NCI-H2196 treated with DMSO at 0.1 percent for 48 hours (cell line): ENCODE data around the gene SAMD5.
"Not testable (repeated sequence)": the region's sequence is repeated elsewhere in the genome, so short reads cannot be mapped to it uniquely, and the experiment has no call there.

Source experiments
- DNase-seq: peaks from one replicate; lab custom pipeline; 2025; ENCODE audit not compliant: unreplicated experiment; lab: John Stamatoyannopoulos, UW

SAMD5 gene

GRCh38 chr6:147527197-147527596, 18.7 kb downstream of the SAMD5 start:
- DNase-seq, result no peak

DNA sequence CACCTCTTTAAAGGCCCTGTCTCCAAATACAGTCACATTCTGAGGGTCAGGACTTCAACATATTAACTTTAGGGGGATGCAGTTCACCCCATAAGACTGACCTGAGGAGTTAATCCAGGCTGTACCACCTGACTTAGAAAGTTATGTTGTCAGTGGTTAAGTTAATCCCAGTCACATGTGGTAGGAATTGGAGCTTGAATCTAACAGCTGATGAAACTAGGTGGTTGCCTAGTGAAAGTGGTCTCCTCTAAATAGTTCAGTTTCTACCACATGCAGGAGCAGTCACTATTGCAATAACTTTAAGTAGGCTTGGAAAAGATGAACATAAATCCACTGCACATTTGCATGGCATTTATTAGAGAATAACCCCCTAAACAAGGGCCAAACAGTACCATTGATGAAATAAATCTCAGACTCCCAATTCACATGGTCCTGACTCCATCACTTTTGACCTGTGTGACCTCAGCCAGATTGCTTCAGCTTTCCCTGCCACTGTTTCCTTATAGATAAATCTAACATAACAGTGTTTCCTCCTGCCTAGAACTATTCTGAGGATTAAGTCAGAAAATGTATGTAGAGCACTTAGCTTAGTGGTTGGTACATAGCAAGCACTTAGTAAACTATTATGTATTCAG, 20.1 kb downstream of the SAMD5 start:
- no peak for DNase-seq

DNA sequence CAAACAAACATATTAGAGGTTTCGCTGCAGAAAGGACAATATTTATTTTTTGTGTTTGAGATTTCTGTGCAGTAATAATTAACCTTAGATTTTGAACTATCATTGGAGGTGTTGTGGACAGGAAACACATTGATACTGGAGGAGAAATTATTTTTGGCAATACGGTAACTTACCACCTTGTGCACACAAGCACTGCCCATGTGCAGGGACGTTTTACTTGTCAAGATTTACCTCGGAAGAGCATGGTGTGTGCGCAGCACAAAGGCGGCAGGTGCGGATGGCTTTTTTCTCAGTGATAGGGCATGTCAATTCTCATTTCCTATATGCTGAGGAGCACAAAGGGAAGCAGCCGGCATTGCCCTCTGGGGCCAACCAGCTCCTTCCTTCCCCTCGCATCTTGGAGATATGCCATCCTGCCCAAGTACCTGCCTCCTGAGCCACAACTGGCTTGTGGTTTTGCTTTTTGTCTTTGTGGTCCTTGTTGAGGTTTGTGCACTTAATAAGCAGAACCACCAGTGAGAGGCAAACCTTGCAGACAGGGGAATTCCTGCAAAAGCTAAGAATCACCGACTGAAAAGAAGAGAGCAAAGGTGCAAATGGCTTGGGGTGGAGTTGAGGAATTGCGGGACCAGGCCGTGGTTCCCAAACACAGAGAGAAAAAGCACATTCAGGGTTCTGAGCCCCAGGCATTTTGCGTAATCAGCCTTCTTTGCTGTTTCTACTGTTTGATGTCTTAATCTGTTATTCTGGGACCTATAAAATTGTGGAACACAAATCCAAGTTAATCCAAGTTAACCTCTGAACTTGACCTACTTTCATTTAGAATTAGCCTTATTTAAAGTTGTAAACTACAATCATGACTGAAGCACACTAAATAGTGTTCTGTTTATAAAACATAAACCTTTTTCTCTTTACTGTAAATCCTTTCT, 21.9 kb downstream of the SAMD5 start:
- DNase-seq, result no peak

DNA sequence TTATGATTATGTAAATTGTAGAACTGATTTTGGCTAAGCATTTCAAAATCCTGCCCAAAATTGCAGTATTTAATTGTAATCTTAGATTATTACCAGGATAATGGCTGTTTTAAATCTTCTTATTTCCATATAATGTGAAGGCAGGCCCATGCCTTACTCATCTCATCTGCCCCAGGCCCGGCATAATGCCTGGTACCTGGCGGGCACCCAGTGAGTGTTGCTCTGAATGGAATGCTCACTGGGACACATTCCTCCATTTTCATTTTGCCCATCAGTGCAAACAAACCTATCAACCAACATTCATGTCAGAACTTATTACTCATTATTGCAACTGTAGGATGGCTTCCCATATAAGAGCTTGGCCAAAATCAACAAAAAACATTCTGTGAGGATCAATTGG, 22.8 kb downstream of the SAMD5 start:
- DNase-seq, result no peak

DNA sequence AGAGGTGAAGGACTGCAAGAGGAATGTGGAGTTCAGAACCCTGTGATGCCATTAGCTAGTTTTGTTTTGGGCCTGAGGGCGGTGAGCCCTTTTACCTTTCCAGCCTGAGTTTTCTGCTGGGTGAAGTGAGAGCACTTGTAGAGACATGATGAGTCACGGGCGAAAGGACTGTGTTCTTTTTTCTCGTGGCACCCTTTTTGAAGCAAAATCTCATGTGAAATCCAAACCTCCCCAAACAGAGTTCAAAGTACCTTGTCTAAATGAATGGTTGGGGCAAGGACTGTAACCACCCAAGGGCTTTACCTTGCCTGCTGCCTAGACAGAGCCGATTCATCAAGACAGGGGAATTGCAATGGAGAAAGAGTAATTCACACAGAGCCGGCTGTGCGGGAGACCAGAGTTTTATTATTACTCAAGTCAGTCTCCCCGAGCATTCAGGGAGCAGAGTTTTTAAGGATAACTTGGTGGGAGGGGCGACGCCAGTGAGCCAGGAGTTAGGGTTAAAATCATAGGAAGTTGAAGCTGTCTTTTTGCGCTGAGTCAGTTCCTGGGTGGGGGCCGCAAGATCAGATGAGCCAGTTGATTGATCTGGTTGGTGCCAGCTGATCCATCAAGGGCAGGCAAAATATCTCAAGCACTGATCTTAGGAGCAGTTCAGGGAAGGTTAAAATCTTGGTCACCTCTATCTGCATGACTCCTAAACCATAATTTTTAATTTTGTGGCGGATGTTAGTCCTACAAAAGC, 25.8 kb downstream of the SAMD5 start:
- no peak for DNase-seq

DNA sequence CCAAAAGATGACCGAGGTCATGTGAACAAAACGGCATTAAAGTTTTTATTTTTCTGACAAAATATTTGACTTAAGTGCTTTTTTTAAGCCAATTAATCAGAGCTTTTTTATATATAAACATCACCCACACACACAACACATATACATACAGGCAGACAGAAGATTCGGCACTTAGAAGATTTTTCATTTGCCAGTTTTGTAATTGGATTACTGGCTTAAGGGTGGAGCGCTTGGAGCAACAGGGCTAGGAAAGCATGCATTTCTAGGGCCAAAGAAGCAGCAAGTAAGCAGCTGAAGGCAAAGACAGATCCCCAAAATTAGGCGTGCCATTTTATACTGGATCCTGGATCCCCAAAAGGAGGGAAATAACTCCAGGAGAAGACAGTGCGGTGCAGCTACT, 30.3 kb downstream of the SAMD5 start:
- no peak for DNase-seq

DNA sequence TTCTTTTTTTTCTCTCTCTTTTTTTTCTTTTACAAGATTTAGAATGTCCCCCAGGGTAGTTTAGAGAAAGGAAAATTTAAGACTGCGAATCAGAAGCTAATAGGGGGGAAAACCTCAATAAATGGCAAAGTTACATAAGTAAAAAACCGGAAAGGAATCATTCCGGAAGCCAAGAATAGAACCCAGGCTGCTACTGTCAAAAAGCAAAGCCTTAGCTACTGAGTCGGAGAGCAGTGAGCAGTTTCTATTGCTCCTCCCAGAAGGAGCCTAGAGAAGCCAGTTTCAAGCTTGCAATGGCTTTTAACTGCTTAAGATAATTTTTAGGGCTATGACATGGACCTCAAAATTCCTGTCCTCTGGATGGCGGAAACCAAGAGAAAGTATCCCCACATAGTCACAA, 31.6 kb downstream of the SAMD5 start:
- DNase-seq, result no peak

DNA sequence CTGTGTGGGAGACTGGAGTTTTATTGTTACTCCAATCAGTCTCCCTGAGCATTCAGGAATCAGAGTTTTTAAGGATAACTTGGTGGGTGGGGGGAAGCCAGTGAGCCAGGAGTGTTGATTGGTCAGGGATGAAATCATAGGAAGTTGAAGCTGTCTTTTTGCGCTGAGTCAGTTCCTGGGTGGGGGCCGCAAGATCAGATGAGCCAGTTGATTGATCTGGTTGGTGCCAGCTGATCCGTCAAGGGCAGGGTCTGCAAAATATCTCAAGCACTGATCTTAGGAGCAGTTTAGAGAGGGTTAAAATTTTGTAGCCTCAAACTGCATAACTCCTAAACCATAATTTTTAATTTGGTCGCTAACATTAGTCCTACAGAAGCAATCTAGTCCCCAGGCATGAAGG, 33.9 kb downstream of the SAMD5 start:
- not testable (repeated sequence) for DNase-seq

GRCh38 chr6:147544420-147544819, 35.9 kb downstream of the SAMD5 start:
- DNase-seq, result no peak

- DNase-seq, result no peak
Observed at GRCh38 chr6:147546501-147547368, 38.2 kb downstream of the SAMD5 start.

DNA sequence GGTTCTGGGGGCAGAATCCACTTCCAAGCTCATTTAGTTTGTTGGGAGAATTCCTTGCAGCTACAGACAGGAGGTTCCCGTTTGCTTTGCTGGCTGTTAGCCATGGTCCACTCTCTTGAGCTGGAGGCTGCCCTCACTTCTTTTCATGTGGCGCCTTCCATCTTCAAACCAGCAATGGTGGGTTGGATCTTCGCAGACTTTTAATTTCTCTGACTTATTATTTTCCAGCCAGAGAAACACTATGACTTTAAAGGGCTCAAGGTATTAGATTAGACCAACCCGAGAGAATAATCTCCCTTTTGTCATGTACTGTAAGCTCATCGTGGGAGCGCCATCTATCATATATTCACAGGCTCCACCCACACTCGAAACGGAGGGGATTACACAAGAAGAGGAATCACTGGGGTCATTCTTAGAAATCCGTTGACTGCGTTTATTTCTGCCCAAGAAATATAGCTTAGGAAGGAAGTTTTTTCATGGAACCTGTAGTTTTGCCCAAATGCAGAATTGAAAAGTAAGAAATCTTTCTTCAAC, 38.9 kb downstream of the SAMD5 start:
- no peak for DNase-seq

GRCh38 chr6:147548921-147549475, 40.5 kb downstream of the SAMD5 start:
- no peak for DNase-seq

DNA sequence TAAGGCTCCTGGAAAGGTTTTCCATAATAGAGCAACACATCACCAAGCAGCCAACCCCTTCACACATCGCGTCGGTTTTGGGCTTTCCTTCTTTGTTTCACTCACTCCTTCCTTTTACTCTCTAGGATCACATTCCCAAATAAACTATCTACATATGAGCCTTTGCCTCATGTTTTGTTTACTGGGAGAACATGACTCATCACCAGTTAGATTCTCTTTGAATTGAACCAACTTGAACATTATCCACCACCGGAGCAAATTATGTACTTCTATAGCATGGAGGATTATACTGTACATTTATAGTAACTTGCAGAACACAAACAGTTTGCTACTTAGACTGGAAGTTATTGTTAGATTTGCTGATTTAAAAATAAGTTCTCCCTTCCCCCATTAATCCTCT, 41.0 kb downstream of the SAMD5 start:
- DNase-seq, result no peak

- DNase-seq, result no peak
Observed at GRCh38 chr6:147551976-147552375, 43.5 kb downstream of the SAMD5 start.

- no peak for DNase-seq
Observed at GRCh38 chr6:147553099-147553498, 44.6 kb downstream of the SAMD5 start.

DNA sequence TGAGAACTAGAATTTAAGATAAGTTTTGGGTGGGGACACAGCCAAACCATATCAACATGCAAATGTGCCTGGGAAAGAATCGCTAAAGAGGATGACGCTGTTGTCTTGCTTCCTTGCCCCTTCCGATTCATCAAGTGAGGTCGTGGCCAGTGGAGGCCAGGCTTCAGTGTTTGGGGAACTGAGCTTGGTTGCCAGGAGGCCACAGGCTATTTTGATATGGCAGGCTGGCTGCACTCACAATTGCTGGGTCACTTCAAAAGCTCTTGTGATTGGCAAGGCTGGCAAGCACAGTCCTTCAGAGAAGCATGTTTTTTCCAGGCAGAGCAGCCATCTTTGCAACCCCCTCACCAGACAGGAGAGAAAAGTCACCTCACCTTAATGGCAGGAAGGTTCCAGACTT, 45.8 kb downstream of the SAMD5 start:
- DNase-seq, result no peak

DNA sequence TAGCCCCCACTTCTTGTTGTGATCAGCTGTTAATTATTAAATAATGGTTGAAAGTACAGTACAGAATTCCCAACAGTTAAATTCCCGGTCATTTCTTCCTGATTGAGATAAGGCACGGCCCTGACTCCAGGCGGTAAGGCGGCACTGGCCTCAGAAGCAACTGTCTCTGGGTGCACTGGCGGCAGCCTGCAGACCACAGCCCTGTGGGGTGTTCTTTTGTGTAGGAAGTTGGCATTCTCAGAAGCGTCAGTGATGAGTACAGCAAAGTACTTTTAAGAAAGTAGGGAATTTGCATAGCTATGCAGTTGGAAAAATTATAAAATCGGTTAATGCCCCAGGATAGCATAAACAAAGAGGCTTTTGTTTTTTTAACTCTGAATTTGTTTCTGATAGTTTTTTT, 50.5 kb downstream of the SAMD5 start:
- DNase-seq, result no peak

- DNase-seq, result no peak
Observed at GRCh38 chr6:147560670-147561069, 52.2 kb downstream of the SAMD5 start.

GRCh38 chr6:147561726-147562125, 53.2 kb downstream of the SAMD5 start:
- DNase-seq, result no peak

GRCh38 chr6:147563472-147563871, 55.0 kb downstream of the SAMD5 start:
- DNase-seq, result no peak
